Osteoblast (primary cell): ENCODE results near the gene ZC3H12C. TPM values are rescaled to one million over a fixed set of nuclear protein-coding genes. Genes with fewer than 3 reads are reported as not detected.

Experiments
- DNase-seq: peaks from one replicate; pipeline ENCODE4 v3.0.0; 2011; ENCODE audit warnings: low spot score, mixed read lengths; ENCODE audit not compliant: insufficient read length; ENCODE audit errors: missing footprints
- H2AFZ ChIP-seq: 2 replicates; pipeline ENCODE4 v1.6.0; 2011; ENCODE audit warnings: mild to moderate bottlenecking, low read length
- H3K27ac ChIP-seq: 2 replicates; pipeline ENCODE4 v1.5.1; 2011; ENCODE audit warnings: mild to moderate bottlenecking, low read depth, low read length, moderate library complexity
- H3K27me3 ChIP-seq: 2 replicates; pipeline ENCODE4 v1.6.0; 2012; ENCODE audit warnings: mild to moderate bottlenecking, control low read depth, inconsistent platforms, low read length, moderate library complexity; ENCODE audit not compliant: insufficient read depth
- H3K36me3 ChIP-seq: 2 replicates; pipeline ENCODE4 v1.5.1; 2011; ENCODE audit warnings: mild to moderate bottlenecking, low read length, control low read depth, moderate library complexity; ENCODE audit not compliant: insufficient read depth
- H3K4me1 ChIP-seq: 2 replicates; pipeline ENCODE4 v1.5.1; 2011; ENCODE audit warnings: mild to moderate bottlenecking, low read length, control low read depth, moderate library complexity; ENCODE audit not compliant: insufficient read depth
- H3K4me2 ChIP-seq: 2 replicates; pipeline ENCODE4 v1.6.0; 2011; ENCODE audit warnings: mild to moderate bottlenecking, low read length; ENCODE audit not compliant: insufficient read depth
- H3K4me3 ChIP-seq: fragments of 200-600 bp; sonication (generic); 3 replicates; pipeline ENCODE4 v1.5.1; 2012; ENCODE audit warnings: mild to moderate bottlenecking, low read length, inconsistent platforms; ENCODE audit not compliant: insufficient read depth
- H3K79me2 ChIP-seq: 2 replicates; pipeline ENCODE4 v1.6.0; 2012; ENCODE audit warnings: mild to moderate bottlenecking, low read length, control low read depth, inconsistent platforms; ENCODE audit not compliant: insufficient read depth
- H3K9me3 ChIP-seq: 2 replicates; pipeline ENCODE4 v1.5.1; 2011; ENCODE audit warnings: low read depth, low read length, control low read depth
- H4K20me1 ChIP-seq: 2 replicates; pipeline ENCODE4 v1.6.0; 2012; ENCODE audit warnings: mild to moderate bottlenecking, low read length, control low read depth; ENCODE audit not compliant: insufficient read depth
- CTCF ChIP-seq: IDR thresholded peaks from 2 replicates; pipeline ENCODE4 v1.5.1; 2011; ENCODE audit warnings: mild to moderate bottlenecking, low read depth, low read length, moderate library complexity; ENCODE audit errors: extremely low read depth
- total RNA-seq: library from RNA; depleted of rRNA; stranded (reverse); fragments of >200 nt; gene quantifications from 2 replicates; pipeline ENCODE4 v1.2.3, GENCODE V29; 2012

Gene ZC3H12C
- total RNA-seq, 1 donor = 10.5 TPM

- Histone ChIP-seq H3K4me1 (peaks cover 10% of the 10 kb centered on the region), H3K9me3 (no peaks in the 10 kb centered on the region), H4K20me1 (no peaks in the 10 kb centered on the region), H3K4me3 (no peak overlapping the region), H3K27me3 (no peaks in the 10 kb centered on the region), H3K36me3 (no peaks in the 10 kb centered on the region), H3K27ac (peak overlapping the region; percentile 44), H3K4me2 (peak overlapping the region; percentile 69), H3K79me2 (no peaks in the 10 kb centered on the region), H2AFZ (no peak overlapping the region)
- no peak for DNase-seq
- TF ChIP-seq CTCF = no peak
These were observed 15.8 kb upstream of the ZC3H12C start for GRCh38 chr11:110077346-110077745.

- Histone ChIP-seq H3K79me2 (no peaks in the 10 kb centered on the region), H3K4me1 (peaks cover 10% of the 10 kb centered on the region), H3K27ac (peak overlapping the region; percentile 44), H3K9me3 (no peaks in the 10 kb centered on the region), H2AFZ (peak overlapping the region; percentile 56), H4K20me1 (no peaks in the 10 kb centered on the region), H3K4me3 (peak overlapping the region; percentile 14), H3K27me3 (no peaks in the 10 kb centered on the region), H3K4me2 (peak overlapping the region; percentile 69), H3K36me3 (no peaks in the 10 kb centered on the region)
- TF ChIP-seq CTCF = no peak
- peak; percentile 73 for DNase-seq
These were observed 15.3 kb upstream of the ZC3H12C start for GRCh38 chr11:110077831-110078325.

GRCh38 chr11:110078923-110079544 lies 14.2 kb upstream of the ZC3H12C start:
- Histone ChIP-seq H3K36me3 (no peaks in the 10 kb centered on the region), H2AFZ (no peak overlapping the region), H3K27me3 (no peaks in the 10 kb centered on the region), H3K79me2 (no peaks in the 10 kb centered on the region), H3K9me3 (no peaks in the 10 kb centered on the region), H3K4me1 (peaks cover 10% of the 10 kb centered on the region), H3K27ac (no peak overlapping the region), H4K20me1 (no peaks in the 10 kb centered on the region), H3K4me3 (no peak overlapping the region), H3K4me2 (no peak overlapping the region)
- no peak for TF ChIP-seq CTCF
- DNase-seq = no peak

GRCh38 chr11:110079726-110080125 lies 13.5 kb upstream of the ZC3H12C start:
- H2AFZ ChIP-seq = no peak overlapping the region
- no peak for TF ChIP-seq CTCF

More at GRCh38 chr11:110079726-110080125, 13.5 kb upstream of the ZC3H12C start:
- Histone ChIP-seq H4K20me1 (no peaks in the 10 kb centered on the region), H3K27me3 (no peaks in the 10 kb centered on the region), H3K4me3 (no peak overlapping the region), H3K27ac (no peak overlapping the region), H3K36me3 (no peaks in the 10 kb centered on the region), H3K9me3 (no peaks in the 10 kb centered on the region), H3K79me2 (no peaks in the 10 kb centered on the region), H3K4me1 (peaks cover 10% of the 10 kb centered on the region), H3K4me2 (no peak overlapping the region)
- DNase-seq = no peak
